SK-N-SH (cell line): ENCODE data around the gene ERC2.

Experiments
- EP300 ChIP-seq, 2 experiments: IDR thresholded peaks; 2 replicates each; pipeline versions ENCODE4 v1.4.0 to v1.6.1; 2012; ENCODE audit warnings: borderline replicate concordance in 1 of 2, low read depth in 1 of 2, low read length in 1 of 2
- NFIC ChIP-seq: IDR thresholded peaks from 2 replicates; pipeline ENCODE4 v1.4.0; 2012; ENCODE audit warnings: borderline replicate concordance
- RAD21 ChIP-seq: IDR thresholded peaks from 2 replicates; pipeline ENCODE4 v1.6.1; 2012; ENCODE audit warnings: mild to moderate bottlenecking, low read length
- RCOR1 ChIP-seq: fragments of 150-350 bp; IDR thresholded peaks from 2 replicates; pipeline ENCODE4 v1.6.1; 2017; ENCODE audit warnings: antibody characterized with exemption, low read length
- SIN3A ChIP-seq: IDR thresholded peaks from 2 replicates; pipeline ENCODE4 v1.6.1; 2012; ENCODE audit warnings: low read depth, mild to moderate bottlenecking, low read length, moderate library complexity, borderline replicate concordance
- SMC3 ChIP-seq: IDR thresholded peaks from 2 replicates; pipeline ENCODE4 v1.6.1; 2012; ENCODE audit warnings: low read depth, low read length, improper control_type of control experiment
- TAF1 ChIP-seq: IDR thresholded peaks from 2 replicates; pipeline ENCODE4 v1.6.1; 2012; ENCODE audit warnings: low read depth, mild to moderate bottlenecking, low read length, moderate library complexity, borderline replicate concordance
- TCF12 ChIP-seq: IDR thresholded peaks from 2 replicates; pipeline ENCODE4 v1.4.0; 2012
- TF ChIP-seq, protein P1 (sequence below): fragments of 200-600 bp; sonication (generic); IDR thresholded peaks from 2 replicates; pipeline ENCODE4 v1.6.1; 2017; ENCODE audit warnings: antibody characterized with exemption, mild to moderate bottlenecking, moderate library complexity
- TF ChIP-seq, protein P2 (sequence below): IDR thresholded peaks from 2 replicates; pipeline ENCODE4 v1.6.1; 2012; ENCODE audit warnings: mild to moderate bottlenecking, low read depth, low read length, moderate library complexity
- TF ChIP-seq, protein P3 (sequence below): IDR thresholded peaks from 2 replicates; pipeline ENCODE4 v1.4.0; 2012; ENCODE audit warnings: low read depth, borderline replicate concordance

DNA sequence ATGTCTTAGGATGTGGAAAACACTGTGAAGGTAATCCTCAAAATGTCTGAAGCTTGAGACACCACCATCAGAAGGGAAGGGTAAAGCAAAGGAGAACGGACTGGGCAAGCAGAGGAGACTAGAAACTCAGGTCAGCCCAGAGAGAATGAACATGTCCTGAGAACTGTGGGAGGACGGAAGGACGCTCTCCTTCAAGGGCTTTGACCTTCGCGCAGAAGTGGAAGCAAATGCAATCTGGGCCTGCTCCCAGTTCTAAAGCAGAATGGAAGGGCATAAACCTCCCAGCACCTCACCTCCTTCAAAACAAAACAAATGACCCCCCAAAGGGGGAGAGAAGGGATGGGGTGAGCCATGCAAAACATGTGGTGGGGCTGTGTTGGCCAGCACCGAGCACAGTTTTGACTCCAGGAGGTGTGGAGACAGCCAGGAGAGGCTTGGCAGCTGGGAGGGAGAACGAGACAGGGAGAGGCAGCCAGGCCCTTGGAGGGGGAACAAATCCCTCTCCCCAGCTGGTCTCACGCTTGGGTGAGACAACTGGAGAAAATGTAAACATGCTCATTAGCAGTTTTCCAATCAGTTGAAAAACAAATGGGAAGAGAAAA lies 758.8 kb downstream of the ERC2 start:
- TF ChIP-seq, protein P1, sequence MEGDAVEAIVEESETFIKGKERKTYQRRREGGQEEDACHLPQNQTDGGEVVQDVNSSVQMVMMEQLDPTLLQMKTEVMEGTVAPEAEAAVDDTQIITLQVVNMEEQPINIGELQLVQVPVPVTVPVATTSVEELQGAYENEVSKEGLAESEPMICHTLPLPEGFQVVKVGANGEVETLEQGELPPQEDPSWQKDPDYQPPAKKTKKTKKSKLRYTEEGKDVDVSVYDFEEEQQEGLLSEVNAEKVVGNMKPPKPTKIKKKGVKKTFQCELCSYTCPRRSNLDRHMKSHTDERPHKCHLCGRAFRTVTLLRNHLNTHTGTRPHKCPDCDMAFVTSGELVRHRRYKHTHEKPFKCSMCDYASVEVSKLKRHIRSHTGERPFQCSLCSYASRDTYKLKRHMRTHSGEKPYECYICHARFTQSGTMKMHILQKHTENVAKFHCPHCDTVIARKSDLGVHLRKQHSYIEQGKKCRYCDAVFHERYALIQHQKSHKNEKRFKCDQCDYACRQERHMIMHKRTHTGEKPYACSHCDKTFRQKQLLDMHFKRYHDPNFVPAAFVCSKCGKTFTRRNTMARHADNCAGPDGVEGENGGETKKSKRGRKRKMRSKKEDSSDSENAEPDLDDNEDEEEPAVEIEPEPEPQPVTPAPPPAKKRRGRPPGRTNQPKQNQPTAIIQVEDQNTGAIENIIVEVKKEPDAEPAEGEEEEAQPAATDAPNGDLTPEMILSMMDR, result no peak
- TF ChIP-seq EP300 (IDR thresholded peaks at IDR 0.05; ENCODE audit: borderline replicate concordance in 1 of 2, low read depth in 1 of 2, low read length in 1 of 2), result no peak
- no peak for TF ChIP-seq SIN3A
- TF ChIP-seq, protein P2, sequence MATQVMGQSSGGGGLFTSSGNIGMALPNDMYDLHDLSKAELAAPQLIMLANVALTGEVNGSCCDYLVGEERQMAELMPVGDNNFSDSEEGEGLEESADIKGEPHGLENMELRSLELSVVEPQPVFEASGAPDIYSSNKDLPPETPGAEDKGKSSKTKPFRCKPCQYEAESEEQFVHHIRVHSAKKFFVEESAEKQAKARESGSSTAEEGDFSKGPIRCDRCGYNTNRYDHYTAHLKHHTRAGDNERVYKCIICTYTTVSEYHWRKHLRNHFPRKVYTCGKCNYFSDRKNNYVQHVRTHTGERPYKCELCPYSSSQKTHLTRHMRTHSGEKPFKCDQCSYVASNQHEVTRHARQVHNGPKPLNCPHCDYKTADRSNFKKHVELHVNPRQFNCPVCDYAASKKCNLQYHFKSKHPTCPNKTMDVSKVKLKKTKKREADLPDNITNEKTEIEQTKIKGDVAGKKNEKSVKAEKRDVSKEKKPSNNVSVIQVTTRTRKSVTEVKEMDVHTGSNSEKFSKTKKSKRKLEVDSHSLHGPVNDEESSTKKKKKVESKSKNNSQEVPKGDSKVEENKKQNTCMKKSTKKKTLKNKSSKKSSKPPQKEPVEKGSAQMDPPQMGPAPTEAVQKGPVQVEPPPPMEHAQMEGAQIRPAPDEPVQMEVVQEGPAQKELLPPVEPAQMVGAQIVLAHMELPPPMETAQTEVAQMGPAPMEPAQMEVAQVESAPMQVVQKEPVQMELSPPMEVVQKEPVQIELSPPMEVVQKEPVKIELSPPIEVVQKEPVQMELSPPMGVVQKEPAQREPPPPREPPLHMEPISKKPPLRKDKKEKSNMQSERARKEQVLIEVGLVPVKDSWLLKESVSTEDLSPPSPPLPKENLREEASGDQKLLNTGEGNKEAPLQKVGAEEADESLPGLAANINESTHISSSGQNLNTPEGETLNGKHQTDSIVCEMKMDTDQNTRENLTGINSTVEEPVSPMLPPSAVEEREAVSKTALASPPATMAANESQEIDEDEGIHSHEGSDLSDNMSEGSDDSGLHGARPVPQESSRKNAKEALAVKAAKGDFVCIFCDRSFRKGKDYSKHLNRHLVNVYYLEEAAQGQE, result no peak
- no peak for TF ChIP-seq RAD21
- TF ChIP-seq TAF1, result no peak
- TF ChIP-seq, protein P3, sequence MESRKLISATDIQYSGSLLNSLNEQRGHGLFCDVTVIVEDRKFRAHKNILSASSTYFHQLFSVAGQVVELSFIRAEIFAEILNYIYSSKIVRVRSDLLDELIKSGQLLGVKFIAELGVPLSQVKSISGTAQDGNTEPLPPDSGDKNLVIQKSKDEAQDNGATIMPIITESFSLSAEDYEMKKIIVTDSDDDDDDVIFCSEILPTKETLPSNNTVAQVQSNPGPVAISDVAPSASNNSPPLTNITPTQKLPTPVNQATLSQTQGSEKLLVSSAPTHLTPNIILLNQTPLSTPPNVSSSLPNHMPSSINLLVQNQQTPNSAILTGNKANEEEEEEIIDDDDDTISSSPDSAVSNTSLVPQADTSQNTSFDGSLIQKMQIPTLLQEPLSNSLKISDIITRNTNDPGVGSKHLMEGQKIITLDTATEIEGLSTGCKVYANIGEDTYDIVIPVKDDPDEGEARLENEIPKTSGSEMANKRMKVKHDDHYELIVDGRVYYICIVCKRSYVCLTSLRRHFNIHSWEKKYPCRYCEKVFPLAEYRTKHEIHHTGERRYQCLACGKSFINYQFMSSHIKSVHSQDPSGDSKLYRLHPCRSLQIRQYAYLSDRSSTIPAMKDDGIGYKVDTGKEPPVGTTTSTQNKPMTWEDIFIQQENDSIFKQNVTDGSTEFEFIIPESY, result no peak
- no peak for TF ChIP-seq TCF12
- TF ChIP-seq RCOR1, result no peak
- no peak for TF ChIP-seq NFIC
- no peak for TF ChIP-seq SMC3
